Ishikawa (cell line): Measurements from ENCODE around the gene ARHGDIA.

Source experiments
- CEBPB ChIP-seq: IDR thresholded peaks from 2 replicates; pipeline ENCODE4 v1.6.1; 2012
- CREB1 ChIP-seq: IDR thresholded peaks from 2 replicates; pipeline ENCODE4 v1.6.1; 2012; ENCODE audit warnings: low read depth
- EGR1 ChIP-seq: IDR thresholded peaks from 2 replicates; pipeline ENCODE4 v1.6.1; 2012
- EP300 ChIP-seq: IDR thresholded peaks from 2 replicates; pipeline ENCODE4 v1.6.1; 2012; ENCODE audit warnings: borderline replicate concordance
- FOXM1 ChIP-seq: IDR thresholded peaks from 2 replicates; pipeline ENCODE4 v1.6.1; 2012; ENCODE audit warnings: low read depth, borderline replicate concordance
- NFIC ChIP-seq: IDR thresholded peaks from 2 replicates; pipeline ENCODE4 v1.6.1; 2012
- RAD21 ChIP-seq: IDR thresholded peaks from 2 replicates; pipeline ENCODE4 v1.6.1; 2012; ENCODE audit warnings: low read depth
- TAF1 ChIP-seq: IDR thresholded peaks from 2 replicates; pipeline ENCODE4 v1.6.1; 2012; ENCODE audit warnings: low read depth, mild to moderate bottlenecking
- TCF12 ChIP-seq: IDR thresholded peaks from 2 replicates; pipeline ENCODE4 v1.6.1; 2012; ENCODE audit warnings: low read depth
- TEAD4 ChIP-seq: IDR thresholded peaks from 2 replicates; pipeline ENCODE4 v1.6.1; 2012
- YY1 ChIP-seq: IDR thresholded peaks from 2 replicates; pipeline ENCODE4 v1.6.1; 2012; ENCODE audit warnings: low read depth
- ZBTB7A ChIP-seq: IDR thresholded peaks from 2 replicates; pipeline ENCODE4 v1.6.1; 2012; ENCODE audit warnings: low read depth
- TF ChIP-seq, protein P1 (sequence below): IDR thresholded peaks from 2 replicates; pipeline ENCODE4 v1.6.1; 2012
- TF ChIP-seq, protein P2 (sequence below): IDR thresholded peaks from 2 replicates; pipeline ENCODE4 v1.6.1; 2012
- TF ChIP-seq, protein P3 (sequence below): IDR thresholded peaks from 2 replicates; pipeline ENCODE4 v1.6.1; 2012; ENCODE audit warnings: low read depth, mild to moderate bottlenecking

The ARHGDIA gene

DNA sequence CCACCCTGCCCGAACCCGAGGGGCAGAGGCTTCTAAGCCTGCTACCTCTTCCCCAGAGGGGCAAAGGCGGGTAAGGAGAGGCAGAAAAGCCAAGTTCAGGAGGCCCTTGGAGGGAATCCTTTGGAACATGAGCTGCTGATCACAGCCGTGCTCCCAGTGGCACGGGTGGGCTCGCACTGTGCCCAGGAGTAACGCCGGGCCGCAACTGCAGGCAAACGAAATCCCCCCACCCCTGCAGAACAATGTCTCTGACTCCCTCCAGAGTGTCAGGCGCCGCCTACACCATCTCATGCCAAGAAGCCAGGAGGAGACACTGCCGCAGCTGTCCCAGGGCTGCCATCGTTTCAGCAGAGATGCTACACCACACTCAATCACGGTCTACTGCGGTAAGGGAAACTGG, 19.7 kb downstream of the ARHGDIA start:
- no peak for TF ChIP-seq EP300
- TF ChIP-seq TEAD4 = no peak
- TF ChIP-seq TAF1 = no peak
- no peak for TF ChIP-seq RAD21
- TF ChIP-seq, protein P1, sequence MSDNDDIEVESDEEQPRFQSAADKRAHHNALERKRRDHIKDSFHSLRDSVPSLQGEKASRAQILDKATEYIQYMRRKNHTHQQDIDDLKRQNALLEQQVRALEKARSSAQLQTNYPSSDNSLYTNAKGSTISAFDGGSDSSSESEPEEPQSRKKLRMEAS = no peak
- no peak for TF ChIP-seq TCF12
- no peak for TF ChIP-seq FOXM1
- TF ChIP-seq, protein P2, sequence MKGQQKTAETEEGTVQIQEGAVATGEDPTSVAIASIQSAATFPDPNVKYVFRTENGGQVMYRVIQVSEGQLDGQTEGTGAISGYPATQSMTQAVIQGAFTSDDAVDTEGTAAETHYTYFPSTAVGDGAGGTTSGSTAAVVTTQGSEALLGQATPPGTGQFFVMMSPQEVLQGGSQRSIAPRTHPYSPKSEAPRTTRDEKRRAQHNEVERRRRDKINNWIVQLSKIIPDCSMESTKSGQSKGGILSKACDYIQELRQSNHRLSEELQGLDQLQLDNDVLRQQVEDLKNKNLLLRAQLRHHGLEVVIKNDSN = no peak
- TF ChIP-seq ZBTB7A = no peak
- TF ChIP-seq NFIC = no peak
- TF ChIP-seq CREB1 = no peak
- no peak for TF ChIP-seq YY1
- no peak for TF ChIP-seq CEBPB

DNA sequence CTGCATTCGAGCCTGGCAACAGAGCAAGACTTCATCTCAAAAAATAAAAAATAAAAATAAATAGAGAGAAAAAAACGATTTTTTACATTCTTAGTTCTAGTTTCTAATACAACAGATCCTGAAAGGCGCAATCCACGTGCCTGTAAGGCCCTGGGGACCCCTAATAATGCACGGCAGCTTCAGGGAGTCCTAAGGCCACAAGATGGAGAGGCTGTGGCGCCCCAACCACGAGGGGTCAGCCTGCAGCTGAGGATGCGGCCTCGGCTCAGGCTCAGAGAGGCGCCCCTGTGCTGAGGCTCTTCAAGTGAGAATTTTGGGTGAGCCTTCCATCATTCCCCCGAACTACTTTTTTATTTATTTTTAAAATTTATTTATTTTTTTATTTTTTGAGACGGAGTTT, 21.7 kb downstream of the ARHGDIA start:
- no peak for TF ChIP-seq NFIC
- no peak for TF ChIP-seq EGR1
- no peak for TF ChIP-seq TAF1
- TF ChIP-seq ZBTB7A = no peak
- TF ChIP-seq RAD21 = no peak

DNA sequence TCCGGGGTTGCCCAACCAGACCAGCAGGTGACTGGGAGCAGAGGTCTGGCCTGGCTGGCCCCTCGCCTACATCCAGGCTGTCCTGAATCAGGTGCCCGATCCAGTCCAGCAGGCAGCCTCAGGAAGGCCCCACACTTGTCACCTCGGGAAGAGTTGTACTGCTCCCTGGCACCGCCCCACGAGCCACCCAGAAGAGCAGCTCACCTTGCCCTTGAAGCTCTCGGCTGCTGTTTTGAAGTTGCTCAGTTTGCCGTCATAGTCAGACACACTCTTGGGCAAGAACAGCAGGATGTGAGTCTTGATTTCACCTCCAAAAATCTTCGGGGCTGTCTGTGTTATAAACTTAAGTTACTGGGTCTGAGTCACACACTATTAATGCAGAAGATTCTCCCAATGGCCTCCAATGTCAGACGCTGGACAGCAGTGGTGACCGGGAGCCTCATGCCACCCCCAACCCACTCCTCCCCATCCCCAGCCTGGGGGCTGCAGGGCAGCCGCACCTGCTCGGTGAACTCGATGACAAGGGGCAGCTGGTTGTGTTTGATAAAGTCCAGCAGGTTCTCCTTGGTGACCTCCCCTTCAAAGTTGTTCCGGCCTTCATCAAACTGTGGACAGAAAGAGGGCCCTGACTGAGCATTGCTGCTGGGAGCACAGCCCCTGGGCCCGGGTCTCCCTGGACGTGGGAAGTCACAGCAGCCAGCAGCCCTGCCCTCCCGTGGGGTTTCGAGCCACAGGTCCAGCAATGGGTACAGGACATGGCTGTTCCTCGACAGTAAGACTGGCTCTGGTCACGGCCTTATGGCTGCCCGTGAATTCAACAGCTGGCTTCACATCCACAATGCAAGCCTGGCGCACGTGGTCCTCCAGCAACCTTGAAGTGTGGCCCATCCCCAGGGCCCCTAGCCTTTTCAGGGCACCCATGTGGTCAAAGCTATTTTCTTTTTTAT, 24.1 kb downstream of the ARHGDIA start:
- TF ChIP-seq, protein P3, sequence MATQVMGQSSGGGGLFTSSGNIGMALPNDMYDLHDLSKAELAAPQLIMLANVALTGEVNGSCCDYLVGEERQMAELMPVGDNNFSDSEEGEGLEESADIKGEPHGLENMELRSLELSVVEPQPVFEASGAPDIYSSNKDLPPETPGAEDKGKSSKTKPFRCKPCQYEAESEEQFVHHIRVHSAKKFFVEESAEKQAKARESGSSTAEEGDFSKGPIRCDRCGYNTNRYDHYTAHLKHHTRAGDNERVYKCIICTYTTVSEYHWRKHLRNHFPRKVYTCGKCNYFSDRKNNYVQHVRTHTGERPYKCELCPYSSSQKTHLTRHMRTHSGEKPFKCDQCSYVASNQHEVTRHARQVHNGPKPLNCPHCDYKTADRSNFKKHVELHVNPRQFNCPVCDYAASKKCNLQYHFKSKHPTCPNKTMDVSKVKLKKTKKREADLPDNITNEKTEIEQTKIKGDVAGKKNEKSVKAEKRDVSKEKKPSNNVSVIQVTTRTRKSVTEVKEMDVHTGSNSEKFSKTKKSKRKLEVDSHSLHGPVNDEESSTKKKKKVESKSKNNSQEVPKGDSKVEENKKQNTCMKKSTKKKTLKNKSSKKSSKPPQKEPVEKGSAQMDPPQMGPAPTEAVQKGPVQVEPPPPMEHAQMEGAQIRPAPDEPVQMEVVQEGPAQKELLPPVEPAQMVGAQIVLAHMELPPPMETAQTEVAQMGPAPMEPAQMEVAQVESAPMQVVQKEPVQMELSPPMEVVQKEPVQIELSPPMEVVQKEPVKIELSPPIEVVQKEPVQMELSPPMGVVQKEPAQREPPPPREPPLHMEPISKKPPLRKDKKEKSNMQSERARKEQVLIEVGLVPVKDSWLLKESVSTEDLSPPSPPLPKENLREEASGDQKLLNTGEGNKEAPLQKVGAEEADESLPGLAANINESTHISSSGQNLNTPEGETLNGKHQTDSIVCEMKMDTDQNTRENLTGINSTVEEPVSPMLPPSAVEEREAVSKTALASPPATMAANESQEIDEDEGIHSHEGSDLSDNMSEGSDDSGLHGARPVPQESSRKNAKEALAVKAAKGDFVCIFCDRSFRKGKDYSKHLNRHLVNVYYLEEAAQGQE = no peak
- TF ChIP-seq TAF1 (no peak), NFIC (no peak)

DNA sequence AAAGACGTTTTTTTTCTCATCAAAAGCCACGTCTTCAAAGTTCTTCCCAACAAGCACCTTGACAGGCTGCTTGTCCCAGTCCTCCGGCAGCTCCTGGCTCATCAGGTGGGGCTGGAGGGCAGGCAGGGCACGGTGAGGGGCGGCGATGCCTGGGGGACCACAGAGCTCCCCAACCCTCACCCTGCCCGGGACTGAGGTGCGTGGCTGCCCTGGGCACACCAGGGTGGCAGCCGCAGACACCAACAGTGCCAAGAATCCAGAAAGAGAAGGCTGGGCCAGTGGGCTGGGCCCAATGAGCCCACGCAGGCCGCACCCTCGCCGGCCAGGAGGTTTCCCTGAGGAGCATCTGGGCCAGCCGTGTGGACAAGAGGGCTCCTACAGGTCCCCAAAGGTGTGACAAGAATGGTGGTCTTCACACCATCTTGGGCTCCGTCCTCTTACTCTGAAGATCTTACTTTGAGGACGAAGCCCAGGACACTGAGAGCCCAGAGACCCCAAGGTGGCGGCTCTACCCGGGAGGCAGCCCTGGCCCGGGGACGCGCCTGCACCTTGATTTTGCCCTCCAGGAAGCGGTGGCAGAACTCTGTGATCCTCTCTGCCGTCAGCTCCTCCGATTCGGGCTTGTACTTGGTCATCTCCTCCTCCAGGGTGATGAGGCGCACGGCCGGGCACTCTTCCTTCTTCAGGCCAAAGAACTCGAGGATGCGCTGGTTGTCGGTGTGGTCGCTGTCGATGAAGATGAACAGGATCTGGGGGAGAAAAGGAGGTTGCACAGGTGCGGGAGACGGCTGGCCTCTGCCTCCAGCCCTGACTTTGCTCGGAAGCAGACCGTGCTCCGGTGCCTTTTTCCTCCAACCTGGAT, 25.0 kb downstream of the ARHGDIA start:
- TF ChIP-seq EGR1 (no peak), CREB1 (no peak), NFIC (no peak), YY1 (no peak), EP300 (no peak), TCF12 (no peak)
- TF ChIP-seq, protein P1 = no peak

DNA sequence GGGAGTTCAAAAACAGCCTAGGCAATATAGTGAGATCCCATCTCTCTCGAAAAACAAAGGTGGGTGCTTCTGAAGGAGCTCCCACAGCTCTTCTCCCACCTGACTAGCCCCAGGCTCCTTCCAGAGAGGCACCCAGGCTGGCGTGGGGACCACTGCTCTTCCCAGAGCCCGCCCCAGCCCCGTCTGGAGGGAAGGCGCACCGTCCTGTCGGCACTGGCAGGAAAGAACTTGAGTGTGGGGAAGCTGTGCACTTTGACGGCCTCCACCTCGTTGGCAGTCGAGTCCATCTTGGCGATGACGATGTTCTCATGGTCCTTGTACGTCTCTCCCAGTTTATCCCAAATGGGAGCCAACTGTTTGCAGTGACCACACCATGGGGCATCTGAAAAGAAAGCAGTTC, 25.8 kb downstream of the ARHGDIA start:
- TF ChIP-seq YY1 (no peak), ZBTB7A (no peak), EP300 (no peak), NFIC (no peak), CEBPB (no peak)
- TF ChIP-seq, protein P3 = no peak

DNA sequence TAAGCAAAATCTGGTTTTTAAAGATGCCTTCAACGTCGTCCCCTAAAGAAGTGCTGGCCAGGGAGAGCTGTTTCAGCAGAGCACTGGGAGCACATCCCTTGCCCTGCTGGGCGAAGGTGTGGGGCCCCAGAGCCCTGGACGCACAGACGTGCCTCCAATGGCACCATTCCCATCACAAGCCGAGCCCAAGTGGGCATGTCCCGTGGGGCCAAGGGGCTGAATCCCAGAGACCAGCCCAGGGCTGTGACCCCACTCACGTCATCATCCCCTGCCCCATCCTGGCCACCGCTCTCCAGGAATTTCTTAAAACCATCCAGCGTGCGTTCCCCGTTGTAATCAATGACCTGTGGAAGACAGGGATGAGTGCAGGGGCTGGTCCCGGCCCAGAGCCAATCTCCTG, 26.2 kb downstream of the ARHGDIA start:
- no peak for TF ChIP-seq EP300
- no peak for TF ChIP-seq RAD21
- TF ChIP-seq CREB1 = no peak
- TF ChIP-seq, protein P3 = no peak
- TF ChIP-seq TAF1 = no peak
- no peak for TF ChIP-seq FOXM1
- TF ChIP-seq TEAD4 = no peak
- no peak for TF ChIP-seq ZBTB7A
- no peak for TF ChIP-seq EGR1
- TF ChIP-seq YY1 = no peak
- TF ChIP-seq NFIC = no peak
